Measurements from ENCODE around the gene WNT11.

DNA sequence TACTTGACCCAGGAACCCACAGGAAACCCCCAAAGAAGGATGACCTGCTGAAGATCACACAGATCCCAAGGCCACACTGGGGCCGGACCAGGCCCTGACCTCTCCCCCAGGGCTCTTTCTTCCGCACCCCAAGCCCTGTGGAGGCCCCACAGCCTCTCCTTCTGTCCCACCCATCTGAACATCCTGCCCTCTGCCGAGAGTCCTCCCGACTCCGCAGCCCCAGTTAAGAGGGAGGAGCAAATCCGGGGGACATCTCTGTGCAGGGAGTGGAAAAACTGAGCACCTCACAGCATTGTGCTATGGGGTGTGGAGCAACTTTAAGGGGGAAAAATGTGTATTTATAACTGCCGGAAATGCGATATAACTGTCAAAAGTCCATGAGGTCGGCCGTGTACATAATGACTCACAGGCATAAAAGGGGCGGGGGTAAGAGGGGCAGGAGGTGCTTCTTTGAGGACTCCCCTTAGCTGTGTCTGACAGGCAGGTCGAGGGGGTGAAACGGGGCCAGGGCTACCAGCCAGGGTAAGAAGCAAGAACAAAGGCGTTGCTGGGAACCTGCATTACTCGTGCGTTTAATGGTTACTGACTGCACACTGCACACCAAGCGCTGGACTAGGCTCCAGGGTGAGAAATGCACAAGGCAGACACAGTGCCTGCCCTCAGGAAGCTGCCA lies 57.2 kb downstream of the WNT11 start:
- TF ChIP-seq, protein P1, sequence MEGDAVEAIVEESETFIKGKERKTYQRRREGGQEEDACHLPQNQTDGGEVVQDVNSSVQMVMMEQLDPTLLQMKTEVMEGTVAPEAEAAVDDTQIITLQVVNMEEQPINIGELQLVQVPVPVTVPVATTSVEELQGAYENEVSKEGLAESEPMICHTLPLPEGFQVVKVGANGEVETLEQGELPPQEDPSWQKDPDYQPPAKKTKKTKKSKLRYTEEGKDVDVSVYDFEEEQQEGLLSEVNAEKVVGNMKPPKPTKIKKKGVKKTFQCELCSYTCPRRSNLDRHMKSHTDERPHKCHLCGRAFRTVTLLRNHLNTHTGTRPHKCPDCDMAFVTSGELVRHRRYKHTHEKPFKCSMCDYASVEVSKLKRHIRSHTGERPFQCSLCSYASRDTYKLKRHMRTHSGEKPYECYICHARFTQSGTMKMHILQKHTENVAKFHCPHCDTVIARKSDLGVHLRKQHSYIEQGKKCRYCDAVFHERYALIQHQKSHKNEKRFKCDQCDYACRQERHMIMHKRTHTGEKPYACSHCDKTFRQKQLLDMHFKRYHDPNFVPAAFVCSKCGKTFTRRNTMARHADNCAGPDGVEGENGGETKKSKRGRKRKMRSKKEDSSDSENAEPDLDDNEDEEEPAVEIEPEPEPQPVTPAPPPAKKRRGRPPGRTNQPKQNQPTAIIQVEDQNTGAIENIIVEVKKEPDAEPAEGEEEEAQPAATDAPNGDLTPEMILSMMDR (IDR thresholded peaks at IDR 0.05; ENCODE audit: low read length): no peak
- TF ChIP-seq EZH2 (optimal IDR thresholded peaks at IDR 0.05; ENCODE audit: low read depth, low read length): no peak

All from MM.1S (cell line).